GF-D8 (cell line): Measurements from ENCODE around the gene GAS7.

Source experiments
- DNase-seq: peaks from one replicate; lab custom pipeline; 2025; lab: John Stamatoyannopoulos, UW

GAS7 gene

DNA sequence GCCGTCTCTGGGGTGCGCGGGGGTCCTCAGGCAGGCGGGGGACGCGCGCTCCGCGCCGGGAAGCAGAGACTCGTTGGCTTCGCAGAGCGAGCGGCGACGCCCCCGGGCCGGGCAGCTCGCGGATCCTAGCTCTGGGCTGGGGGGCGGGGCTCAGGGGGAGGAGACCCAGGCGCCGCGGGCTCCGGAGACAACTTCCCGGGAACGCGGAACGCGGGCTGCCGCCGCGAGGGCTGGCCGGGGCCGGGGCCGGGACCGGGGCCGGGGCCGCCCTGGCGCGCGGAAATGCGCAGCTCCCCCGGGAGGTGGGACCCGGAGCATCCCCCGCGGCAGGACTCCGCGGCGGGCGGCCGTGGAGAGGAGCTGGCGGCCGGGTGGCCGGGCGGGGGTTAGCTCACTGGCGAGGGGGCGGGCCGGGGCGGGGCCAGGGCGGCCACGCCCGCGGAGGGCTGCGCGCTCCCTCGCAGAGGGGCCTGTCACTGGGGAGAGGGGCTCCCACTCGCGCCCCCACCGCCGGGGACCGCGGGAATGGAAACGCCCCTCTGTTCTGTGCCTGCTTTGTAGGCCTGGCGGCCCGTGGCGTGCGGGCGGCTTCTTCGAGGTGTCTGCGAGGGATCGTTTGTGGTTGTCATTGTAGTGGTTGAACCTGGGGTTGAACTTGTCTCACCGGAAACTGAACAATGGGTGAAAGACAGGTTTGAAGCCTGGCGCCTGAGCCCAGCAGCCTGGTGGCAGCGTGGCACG, at the start of gene GAS7:
Gene GAS7 (minus strand): TSS at position 98 of the 741 bp plus-strand sequence.
- no peak for DNase-seq

DNA sequence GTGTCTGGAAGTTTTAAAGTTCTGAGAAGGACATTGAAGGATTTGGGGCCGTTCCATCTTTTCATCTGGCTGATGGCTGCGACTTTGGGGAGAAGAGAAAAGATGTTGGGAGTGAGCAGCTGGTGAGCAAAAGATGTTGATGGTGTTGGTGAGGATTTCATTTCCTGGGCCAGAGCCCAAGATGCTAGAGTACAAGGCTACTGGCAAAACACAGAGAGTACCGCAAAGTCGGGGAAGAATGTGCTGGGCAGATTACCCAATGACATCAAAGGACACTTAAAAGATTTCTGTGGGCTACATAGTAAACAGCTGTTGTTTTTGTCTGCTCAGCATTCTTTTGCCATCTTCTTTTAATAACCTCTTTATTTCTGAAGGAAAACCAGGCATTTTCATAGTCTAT, 49.4 kb upstream of the GAS7 start:
- no peak for DNase-seq

DNA sequence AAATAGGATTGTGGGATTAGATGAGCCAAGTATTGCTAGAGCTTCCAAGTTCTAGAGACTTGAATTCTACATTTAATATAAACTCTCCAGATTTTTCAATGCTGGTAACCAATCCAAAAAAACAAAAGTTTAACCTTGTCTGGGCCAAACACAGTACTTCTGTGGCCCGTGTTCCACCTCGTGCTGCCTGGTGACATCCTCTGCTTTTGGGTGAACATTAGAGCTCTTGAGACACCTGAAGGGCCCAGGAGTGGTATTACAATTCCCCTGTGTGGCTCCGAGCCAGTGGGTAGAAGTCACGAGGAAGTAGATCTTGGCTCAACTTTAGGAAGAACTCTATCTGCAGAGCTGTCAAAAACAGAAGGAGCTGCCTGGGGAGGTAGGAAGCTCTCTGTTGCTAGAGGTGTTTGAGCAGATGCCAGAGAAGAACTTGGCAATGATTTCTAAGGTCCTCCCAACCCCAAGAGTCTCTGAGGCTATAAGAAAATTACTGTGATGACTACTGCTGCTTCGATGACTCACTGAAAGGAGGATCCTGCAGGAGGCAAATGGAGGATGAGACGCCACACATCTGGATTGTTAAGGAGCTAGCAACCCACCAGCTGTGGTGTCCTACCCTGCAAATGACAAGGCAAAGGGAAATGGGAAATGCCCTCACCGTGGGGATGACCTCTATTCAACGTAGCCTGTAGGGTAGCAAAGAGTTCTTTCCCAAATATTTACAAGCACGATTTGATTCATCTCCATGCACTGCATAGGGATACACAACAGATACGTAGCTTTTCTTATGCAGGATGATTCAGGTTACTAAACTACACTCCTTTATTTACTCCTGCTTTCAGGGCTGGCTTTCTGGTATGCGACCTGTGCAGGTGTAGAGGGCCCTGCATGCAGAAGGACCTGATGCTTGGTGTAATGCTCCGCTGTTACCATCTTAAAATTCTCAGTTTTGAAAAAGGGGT, 45.8 kb upstream of the GAS7 start:
- DNase-seq: no peak

DNA sequence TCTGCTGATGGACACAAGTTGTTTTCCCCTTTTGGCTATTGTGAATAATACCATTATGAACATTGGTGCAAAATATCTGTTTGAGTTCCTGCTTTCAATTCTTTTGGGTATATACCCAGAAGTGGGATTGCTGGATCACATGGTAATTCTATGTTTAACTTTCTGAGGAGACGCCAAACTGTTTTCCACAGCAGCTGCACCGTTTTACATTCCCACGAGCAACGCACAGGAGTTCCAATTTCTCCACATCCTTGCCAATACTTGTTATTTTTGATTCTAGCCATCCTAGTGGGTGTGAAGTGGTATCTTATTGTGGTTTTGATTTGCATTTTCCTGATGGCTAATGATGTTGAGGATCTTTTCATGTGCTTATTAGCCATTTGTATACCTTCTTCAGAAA, 43.4 kb upstream of the GAS7 start:
- DNase-seq: no peak

DNA sequence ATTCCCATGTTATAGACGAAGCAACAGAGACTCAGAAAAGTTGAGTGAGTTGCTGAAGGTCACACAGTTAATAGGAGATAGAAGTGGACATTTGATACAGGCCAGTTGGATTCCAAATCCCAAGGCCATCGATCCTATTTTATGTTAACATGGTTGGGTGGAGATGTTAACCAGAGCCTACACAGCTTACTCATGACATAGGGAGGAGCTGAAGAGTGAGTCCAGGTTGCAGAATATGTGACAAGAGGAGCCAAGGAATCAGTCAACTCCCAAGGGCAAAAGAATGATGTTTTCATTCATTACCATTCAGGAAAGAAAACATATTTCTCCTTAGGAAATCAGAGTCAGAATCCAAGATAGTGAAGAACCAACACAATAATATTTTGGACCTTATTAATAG, 40.3 kb upstream of the GAS7 start:
- DNase-seq: no peak

DNA sequence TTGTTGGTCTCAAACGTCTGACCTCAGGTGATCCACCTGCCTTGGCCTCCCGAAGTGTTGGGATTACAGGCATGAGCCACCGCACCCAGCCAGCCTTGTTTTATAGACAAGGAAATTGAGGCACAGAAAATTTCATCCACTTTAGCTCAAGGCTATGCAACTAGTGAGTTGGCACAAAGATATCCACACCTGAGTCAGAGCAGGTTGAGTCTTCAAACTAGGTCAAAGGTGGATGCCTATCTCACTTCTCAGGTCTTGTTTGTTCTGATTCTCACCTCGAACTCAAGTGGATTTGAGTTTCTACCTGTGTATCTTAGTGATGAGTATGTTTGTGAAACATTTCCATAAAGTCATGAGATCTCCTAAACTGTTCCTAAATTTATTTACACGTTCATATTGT, 35.6 kb upstream of the GAS7 start:
- DNase-seq: no peak

DNA sequence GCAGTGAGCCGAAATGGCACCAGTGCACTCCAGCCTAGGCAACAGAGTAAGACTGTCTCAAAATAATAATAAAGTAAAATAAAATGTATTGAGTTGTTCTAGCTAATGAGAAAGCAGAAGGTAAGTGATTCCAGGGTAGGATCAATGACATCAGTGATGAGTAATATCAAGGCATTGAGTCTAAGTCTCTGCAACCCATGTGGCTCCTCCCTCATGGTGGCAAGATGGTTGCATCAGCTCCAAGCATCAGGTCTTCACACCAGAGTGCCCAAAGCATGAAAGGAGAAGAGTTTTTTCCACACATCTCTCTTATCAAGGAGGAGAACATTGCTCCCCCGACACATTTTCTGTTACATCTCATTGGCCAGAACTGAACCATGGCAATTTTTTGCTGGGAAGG, 34.8 kb upstream of the GAS7 start:
- no peak for DNase-seq

DNA sequence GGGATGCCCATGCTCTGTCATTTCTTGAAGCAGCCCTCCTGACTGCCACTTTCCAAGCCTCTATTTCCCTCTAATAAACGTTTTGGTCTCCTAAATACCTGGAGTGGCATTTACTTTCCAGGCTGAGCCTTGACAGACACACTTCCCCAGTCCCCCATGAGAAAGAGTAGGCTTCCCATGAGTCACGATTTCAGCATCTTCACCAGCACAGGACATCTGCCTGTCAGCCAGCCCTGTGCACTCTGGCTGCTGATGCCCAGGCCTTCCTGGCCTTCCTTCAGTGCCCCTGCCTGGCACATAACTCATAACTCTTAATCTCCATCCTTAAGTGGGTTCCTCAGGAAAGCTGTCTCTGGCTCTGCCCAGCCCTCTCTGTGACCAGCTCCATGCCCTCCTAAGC, 30.8 kb upstream of the GAS7 start:
- DNase-seq: no peak

DNA sequence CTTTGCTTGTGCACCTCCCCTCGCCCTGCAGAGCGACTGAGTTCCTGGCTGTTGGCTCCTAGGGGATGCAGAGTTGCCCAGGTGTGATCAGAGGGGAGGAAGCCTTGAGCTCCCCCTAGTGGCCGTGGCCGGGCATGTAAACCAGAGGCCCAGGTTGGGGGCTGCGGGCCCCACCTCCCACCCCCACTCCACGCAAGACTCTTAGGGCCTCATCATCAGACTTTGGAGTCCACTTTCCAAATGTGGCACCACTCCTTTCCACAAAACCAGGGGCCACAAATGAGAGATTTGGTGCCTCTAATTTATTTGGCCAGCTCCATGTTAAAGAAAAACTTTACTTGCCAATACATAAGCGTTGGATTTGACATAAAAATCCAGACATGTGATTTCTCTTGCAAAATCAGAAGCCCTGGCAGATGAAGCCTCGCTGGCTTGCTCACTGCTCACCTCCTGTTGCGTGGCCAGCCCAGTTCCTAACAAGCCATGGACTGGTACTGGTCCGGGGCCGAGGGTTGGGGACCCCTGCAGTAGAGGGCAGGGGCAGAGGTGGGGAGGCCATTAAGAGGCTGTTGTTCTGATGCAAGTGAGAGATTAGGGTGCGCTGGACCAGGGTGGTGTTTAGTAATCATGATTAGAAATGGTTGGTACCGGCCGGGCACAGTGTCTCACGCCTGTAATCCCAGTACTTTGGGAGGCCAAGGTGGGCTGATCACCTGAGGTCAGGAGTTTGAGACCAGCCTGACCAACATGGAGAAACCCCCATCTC, 28.7 kb upstream of the GAS7 start:
- no peak for DNase-seq

DNA sequence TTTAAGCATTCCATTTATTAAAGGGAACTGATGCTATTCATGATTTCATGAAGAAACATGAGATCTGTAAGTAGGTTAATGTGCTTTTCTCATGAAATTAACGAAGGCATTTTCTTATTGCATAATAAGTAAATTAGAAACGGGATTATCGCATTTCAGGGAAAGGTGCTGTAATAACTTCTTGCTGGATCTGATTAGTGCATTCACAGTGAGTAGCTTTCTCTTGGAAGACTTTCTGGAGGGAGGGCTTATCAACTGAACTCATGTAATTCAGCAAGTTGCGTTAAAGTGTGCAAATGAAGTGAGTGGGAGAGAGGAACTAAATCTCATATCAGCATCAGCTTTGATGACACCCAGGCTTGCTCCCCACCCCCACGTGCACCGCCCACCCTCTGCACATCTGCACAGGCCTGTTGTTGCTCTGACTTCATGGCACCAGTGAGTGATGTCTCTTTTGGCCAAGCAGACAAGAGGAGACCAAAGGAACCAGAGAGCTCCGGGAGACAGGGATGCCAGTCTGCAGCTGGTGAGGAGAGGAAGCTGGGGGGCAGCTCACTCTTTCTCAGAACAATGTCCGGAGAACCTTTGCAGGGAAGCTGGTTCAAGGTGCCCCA, 26.3 kb upstream of the GAS7 start:
- no peak for DNase-seq

DNA sequence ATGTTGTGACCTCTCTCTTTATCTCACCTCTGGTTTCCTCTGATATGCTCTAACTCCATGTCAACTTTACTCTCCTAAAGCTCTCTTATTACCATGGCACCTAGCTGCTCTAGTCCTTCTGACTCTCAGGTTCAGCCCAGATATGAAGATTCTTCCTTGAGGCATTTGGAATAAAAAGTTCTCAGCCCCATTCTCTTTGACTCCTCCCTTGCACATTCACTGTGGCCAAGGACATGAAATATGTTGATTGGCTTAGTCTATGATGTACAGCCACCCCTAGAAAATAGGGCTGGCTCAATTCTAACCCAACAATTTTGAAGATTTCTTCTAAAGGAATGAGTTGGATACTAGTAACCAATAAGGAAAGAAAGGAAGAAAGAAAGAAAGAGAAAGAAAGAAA, 20.8 kb upstream of the GAS7 start:
- no peak for DNase-seq

DNA sequence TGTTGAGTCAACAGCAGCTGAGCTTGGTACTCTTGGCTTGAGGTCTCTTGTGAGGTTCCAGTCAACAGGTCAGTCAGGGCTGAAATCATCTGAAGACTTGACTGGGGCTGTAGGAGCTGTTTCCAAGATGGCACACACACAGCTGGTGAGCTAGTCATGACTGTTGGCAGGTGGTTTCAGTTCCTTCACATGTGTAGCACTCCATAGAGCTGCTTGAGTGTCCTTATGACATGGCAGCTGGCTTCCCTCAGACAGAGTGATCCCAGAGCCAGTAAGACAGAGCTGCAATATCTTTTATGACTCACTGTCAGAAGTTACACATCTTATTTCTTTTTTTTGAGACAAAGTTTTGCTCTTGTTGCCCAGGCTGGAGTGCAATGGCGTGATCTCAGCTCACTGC, 19.5 kb upstream of the GAS7 start:
- no peak for DNase-seq

DNA sequence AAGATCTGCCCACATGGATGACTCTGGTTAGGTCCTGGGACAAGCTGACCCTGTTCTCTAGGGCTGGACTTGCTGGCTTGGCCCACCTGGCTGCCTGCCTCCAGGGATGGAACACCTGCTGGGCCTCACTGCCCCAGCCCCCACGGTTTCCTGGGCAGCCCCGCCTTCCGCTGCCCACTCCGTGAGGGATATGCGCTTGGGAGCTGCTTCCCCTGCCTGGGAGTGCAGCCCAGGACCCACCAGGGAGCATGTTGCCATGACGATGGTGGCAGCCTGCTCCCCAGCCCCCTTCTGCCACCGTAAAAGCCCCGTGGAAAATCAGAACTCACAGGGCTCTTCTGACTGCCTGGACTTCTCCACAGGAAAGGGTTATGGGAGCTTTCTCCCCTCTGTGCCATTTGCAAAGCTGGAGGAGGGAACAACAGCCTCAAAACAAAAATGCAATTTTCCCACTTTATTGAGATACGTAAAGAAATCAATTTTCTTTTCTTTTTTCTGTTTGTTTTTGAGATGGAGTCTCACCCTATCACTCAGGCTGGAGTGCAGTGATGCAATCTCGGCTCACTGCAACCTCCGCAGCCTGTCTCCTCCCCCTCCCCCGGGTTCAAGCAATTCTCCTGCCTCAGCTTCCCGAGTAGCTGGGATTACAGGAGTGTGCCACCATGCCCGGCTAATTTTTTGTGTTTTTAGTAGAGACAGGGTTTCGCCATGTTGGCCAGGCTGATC, 18.0 kb upstream of the GAS7 start:
- DNase-seq: no peak

DNA sequence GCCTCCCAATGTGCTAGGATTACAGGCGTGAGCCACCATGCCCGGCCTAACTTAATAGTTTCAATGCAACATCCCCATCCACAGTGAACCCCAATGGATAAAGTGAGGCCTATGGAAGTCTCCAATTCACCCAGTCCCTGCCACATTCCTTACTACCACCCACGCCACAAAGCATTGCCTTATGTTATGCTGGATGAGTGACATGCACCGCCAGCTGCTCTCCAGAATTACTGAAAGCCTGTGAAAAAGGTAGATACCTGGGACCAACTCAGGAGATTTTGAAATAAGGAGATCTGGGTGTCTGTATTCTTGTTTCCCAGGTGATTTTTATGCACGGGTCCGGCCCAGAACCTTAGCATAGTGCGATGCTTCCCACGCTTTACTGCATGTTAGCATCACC, 16.9 kb upstream of the GAS7 start:
- DNase-seq: no peak

DNA sequence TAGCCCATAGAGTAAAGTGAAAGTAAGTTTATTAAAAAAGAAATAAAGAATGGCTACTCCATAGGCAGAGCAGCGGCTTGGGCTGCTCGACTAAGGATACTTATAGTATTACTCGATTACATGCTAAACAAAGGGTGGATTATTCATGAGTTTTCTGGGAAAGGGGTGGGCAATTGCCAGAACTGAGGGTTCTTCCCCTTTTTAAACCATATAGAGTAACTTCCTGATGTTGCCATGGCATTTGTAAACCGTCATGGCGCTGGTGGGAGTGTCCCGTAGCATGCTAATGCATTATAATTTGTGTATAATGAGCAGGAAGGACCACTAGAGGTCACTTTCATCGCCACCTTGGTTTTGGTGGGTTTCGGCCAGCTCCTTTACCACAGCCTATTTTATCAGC, 13.3 kb upstream of the GAS7 start:
- DNase-seq: no peak

DNA sequence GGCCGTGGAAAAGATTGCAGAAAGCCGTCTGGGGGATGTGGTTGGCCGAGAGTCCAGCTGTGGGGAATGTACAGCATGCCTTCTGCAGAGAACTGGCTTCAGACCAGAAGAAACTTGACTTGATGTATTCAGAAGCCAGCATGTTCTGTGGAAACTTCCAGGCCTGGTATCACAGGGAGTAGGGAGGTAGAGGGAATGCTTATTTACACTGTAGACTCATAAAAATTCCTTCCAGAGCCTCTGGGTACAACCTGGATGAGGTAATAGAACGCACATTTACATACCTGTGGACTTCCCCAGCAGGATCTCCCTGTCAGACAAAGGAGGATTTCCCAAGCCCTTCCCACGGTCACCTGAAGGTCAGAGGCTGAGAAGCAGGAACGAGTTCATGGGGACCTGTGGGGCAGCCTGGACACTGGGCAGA, 11.8 kb upstream of the GAS7 start:
- DNase-seq: no peak

DNA sequence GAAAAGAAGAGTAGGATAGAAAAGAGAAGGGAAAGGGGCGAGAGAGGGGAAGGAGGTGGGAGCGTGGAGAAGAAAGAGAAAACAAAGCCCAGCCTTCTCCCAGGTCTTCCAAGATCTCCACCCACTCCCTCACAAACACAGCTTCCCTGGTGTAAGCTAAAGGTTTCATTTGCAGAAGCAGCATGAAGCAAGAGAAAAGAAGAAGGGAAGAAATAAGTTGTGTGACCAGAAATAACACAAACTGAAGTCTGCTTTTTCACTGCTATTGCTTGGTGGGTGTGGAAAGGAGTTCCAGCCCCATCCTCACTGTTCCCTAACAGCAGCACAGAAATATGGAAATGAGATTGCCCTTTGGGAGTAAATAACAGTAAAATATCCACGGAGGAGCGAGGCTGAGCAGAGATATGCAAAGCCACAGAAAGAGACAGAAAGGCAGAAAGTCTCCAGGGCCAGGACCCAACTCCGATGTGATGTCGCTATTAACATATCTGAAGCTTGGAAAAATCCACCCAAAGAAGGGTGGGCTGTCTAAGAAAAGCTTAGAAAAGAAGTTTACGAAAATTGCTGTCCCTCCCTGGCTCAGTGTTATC, 10.3 kb upstream of the GAS7 start:
- DNase-seq: no peak

DNA sequence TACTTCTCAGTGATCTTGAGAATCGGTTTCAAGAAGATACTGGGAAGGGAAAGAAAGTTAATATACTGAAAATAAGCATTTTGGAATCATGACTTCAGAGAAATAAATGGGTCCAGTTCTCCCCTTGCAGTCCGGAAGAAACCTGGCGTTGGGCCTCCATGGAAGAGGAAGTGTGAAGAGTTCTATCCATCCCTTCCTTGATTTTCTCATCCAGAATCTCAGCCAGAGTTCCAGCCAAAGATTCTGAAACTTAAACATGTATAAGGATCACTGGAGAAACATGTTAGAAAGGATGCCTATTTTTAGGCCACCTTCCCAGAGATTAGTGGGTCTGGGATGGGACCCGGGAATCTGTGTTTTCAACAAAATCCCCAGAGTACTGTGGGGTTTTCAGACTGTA, 8.7 kb upstream of the GAS7 start:
- no peak for DNase-seq

DNA sequence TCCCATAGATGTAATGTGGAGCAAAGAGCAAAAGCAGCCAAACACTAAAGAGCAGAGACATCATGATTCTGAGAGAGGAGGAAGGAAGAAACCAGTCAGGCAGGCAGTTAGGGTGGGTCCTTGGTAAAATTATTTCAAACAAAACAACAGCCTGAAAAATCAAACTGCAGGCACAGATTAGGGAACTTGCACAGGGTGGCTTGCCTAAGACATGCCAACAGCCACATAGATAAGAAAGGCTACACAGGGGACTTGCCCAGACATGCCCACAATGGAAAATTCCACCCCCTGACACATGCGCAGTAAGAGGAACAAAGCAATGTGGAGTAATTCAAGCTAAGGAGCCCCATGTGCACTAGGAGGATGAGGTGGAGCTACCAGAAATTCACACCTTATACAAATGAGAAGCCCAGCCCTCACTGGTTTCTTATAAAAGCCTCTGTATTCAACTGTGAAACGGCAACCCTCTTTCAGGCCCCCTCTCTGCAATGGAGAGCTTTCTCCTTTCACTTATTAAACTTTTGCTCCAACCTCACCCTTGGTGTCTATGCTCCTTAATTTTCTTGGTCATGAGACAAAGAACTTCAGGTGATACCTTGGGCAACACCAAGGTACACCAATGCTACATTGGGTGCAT, 7.3 kb upstream of the GAS7 start:
- DNase-seq: peak; percentile 53

DNA sequence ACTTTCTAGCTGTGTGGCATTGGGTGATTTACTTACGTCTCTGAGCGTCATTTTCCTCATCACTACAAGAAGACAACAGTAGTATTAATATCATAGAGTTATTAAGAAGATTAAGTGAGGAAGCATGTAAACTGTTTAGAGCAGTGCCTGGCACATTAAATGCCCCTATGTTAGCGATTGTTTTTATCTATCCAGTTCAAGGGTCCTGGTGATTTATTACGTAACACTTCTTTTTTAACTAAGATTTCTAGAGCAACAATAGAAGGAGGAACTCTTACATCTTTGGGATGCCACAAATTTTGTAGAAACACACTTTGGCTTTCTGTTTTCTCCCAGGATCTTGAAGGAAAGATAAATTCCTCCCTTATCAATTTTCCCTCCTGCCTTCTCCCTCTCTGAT, 3.3 kb upstream of the GAS7 start:
- no peak for DNase-seq

DNA sequence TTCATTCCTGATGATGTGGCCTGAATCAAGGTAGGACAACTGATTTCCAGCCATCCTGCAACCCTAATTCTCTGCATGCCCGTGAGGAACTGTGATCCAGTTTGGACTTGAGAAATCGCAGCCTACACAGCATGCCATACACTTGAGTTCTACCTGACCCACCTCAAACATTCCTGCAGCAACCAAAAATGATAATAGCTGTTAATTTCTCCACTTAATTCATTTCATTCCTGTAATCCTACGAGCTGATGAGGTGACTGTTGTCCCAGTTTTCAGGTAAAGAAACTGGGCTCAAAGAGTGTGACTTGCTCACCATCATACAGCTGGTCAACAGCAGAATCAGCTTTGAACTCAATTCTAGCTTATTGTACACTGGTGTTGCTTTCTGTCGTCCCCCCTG, 2.2 kb upstream of the GAS7 start:
- no peak for DNase-seq
